GF-D8 (cell line): Measurements from ENCODE around the gene SFMBT2.
"Not testable (repeated sequence)": the region's sequence is repeated elsewhere in the genome, so short reads cannot be mapped to it uniquely, and the experiment has no call there.

Source experiments
- DNase-seq: peaks from one replicate; lab custom pipeline; 2025; lab: John Stamatoyannopoulos, UW

The SFMBT2 gene

DNA sequence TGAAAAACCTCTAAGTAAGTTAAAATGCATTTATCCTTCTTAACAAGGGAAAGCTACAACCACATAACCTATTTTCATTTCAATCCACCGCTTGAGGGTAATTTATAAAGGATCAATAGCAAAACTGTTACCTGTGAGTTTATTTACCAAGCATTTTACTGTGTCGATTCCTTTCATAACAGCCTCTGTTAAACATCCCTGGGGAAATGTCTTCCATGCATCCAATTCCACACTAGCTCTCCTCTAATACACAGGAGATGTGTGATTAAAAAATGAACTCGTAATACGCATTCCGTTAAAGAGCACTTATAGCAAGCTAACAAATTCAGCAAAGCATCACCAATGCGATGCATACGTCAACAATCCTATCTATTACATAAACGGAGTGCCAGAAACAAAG lies 185.7 kb downstream of the SFMBT2 start:
- no peak for DNase-seq

DNA sequence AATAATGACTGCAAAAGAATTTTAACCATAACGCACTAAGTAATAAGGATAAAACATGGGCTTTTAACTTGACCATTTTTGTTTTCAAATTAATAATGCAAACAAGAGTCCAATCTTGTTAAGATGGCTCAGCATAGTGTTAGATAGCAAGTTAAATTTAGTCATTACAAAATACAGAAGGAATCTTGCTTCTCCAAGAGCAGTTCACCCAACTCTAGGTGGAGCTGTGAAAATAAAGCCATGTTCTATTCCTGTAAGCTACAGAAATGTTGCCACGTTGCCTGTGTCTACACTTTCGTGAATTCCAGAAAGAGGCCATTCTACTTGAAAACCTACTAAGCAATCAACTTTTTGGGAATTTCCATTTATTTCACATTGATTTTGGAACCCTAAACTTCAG lies 191.9 kb downstream of the SFMBT2 start:
- DNase-seq = no peak

DNA sequence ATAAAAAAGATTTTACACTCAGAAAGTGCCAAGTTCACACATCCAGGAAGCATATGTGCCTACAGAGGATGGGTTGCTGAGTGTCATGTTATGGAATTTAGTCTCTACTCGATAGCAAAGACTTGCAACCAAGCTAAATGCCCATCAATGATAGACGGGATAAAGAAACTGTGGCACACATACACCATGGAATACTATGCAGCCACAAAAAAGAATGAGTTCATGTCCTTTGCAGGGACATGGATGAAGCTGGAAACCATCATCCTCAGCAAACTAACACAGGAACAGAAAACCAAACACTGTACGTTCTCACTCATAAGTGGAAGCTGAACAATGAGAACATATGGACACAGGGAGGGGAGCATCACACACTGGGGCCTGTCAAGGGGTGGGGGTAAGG lies 198.1 kb downstream of the SFMBT2 start:
- not testable (repeated sequence) for DNase-seq

DNA sequence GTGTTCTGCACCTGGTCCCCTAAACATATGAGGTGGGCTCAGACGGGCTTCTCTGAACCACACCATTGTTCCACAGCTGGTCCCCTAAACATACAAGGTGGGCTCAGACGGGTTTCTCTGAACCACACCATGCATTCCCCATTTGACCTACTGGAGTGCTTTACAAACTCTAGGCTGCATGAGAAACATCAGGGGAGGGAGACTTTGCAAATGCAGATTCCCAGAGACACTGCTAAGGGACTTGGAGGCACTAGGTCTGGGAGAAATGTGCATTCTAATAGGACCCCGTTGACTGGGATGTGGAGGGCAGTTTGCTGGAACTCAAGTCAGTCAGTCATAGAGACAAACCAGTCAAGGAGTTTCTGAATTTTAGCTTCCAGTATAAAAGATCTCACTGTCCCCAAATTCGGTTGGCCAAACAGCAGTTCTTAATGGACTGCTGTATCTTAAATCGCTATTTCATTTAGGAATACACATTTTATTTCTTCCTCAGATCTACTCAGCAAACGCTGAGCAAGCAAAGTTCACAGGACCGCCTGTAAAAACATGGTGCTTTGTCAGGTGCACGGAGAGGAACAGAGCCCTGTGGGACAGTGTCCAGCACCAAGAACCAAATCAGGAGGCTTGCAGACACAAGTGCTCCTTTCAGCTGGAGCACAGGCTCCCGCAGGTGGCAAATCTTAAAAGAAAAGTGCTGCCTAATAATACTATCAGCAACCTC lies 198.8 kb downstream of the SFMBT2 start:
- no peak for DNase-seq

- DNase-seq = no peak
These were observed 200.3 kb downstream of the SFMBT2 start for GRCh38 chr10:7210516-7210915.

- DNase-seq = no peak
These were observed 201.4 kb downstream of the SFMBT2 start for GRCh38 chr10:7209458-7209857.

GRCh38 chr10:7206412-7207100 lies 204.3 kb downstream of the SFMBT2 start:
- peak; percentile 10 for DNase-seq

DNA sequence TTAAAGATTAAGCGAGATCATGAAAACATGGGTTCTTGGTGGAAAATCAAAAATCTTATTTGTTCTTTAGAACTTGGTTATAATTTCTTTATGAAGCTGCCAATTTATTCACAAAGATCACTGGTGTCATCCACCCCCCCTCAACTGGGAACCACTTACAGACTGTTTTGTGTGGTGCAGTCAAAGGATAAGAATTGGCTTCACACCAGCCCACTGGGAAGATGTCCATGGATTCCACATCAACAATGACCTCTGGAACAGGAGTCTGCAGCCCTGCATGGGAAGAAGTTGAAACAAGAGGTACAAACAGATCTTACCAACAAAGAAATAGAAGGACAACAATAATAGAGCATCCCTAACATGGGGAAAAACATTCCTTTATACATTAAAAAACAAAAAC lies 205.2 kb downstream of the SFMBT2 start:
- no peak for DNase-seq

GRCh38 chr10:7202793-7203355 lies 208.0 kb downstream of the SFMBT2 start:
- DNase-seq = no peak

DNA sequence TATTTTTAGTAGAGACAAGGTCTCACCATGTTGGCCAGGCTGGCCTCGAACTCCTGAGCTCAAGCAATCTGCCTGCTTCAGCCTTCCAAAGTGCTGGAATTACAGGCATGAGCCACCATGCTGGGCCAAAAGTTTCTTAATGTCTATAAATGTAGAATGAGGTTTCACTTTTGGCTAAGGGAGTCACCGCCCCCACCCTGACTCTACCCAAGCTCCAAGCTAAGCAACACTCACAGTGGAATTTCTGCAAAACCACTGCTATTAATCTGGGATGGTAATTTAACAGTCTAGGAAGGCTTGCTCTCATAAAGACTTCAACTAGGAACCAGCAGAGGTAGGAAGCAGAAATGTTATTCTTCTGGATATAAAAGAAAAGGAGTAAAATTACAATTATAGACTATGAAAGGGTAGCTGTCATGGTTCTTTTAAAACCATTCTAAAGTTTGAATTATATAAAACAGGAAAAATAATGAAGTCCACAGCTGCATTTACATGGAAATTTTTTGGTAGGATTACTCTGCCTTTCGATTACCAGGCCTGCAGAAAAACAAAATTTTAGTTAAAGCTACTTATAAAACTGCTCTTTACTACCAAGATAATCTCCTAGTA lies 211.6 kb downstream of the SFMBT2 start:
- no peak for DNase-seq

DNA sequence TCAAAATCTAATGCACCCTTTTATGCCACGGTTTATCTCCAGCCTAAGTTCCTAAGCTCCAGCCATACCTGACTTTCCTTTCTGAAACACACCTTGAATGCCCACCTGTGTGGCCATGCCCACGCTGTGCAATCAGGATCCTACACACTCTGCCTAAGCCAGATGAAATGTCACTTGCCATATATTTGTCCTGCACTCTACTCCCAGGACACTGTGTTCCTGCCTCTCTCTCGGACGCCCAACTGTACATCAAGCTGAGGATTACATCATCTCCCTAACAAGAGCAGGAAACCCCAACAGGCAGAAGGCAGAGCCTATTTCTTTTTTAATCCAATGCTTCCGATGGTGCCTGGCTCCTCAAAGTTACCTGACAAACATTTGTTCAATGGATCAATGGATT lies 214.6 kb downstream of the SFMBT2 start:
- DNase-seq = no peak

- DNase-seq = no peak
These were observed 215.7 kb downstream of the SFMBT2 start for GRCh38 chr10:7195118-7195517.

DNA sequence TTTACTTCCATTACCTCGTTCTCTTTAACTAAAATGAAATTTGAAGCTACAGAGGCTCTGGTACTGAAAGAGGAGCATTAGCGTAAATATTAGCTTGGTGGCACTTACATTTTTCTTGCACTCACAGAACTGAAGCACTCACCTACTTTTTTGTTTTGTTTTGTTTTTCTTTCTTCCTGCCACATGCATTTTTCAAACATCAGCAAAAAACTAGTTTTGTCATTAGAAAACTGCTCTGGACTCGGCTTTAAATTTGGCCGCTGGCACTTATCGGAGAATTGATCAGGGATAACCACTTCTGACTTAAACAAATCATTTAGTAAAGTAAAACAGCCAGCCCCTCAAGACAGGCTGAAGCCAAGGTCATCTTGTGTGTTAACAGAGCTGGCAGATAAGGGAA lies 216.3 kb downstream of the SFMBT2 start:
- no peak for DNase-seq

GRCh38 chr10:7193369-7193768 lies 217.5 kb downstream of the SFMBT2 start:
- DNase-seq = no peak

DNA sequence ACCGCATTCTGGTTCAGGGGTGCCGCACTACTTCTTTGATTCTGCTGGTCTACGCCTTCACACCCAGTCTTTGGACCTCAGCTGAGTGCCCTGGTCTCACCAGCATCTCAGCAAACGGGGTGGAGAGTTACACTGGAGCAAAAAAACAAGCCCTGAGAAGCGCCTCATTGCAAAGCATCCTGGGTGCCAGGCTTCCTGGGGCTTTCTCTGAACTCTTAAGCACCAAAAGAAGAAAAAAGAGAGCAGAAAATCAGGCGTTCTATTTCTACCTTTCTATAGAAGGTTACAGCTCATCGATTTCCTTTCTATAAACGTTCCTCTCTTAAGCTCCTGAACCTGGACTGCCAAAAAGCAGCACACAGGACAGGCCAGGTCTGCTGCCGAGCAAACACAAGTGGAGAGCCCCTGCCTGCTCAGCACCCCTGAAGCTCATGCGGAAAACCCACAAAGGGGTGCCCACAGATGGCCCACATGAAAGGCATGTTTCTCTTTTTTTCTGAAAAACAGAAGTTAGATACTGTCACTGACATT lies 217.9 kb downstream of the SFMBT2 start:
- DNase-seq = no peak

- no peak for DNase-seq
These were observed 218.8 kb downstream of the SFMBT2 start for GRCh38 chr10:7192061-7192460.

GRCh38 chr10:7190772-7191171 lies 220.1 kb downstream of the SFMBT2 start:
- DNase-seq = not testable (repeated sequence)

- DNase-seq = no peak
These were observed 220.9 kb downstream of the SFMBT2 start for GRCh38 chr10:7189909-7190308.

- no peak for DNase-seq
These were observed 222.3 kb downstream of the SFMBT2 start for GRCh38 chr10:7188456-7189050.

DNA sequence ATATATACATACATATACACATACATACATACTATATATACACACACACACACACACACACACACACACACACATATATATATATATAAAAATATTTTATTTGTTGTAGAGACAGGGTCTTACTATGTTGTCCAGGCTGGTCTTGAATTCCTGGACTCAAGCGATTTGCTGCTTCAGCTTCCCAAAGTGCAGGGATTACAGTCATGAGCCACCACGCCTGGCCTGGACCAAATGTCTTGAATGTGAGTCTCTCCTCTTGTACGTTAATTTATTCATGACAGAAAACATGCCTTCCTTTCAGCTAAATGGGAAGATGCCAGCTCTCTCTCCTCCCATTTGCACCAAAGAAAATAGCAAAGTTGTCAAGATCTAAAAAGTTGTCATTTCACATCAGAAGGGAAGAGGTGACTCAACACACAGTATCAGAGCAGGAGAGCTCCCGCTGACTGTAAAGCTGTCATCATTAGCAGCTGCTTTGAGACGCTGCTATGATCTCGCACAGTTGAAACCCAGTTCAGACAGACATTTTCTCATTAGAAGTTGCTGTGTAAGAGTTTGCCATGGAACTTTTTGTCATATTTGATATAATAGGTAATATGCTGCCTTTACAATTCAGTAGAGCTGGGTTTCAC lies 224.3 kb downstream of the SFMBT2 start:
- no peak for DNase-seq

- DNase-seq = peak; percentile 44
These were observed 225.5 kb downstream of the SFMBT2 start for GRCh38 chr10:7185367-7185690.
